H1 (cell line): ENCODE data around the gene MAP9. TPM values are rescaled to one million over a fixed set of nuclear protein-coding genes. Genes with fewer than 3 reads are reported as not detected.

Experiments used
- CTCF ChIP-seq, 3 experiments: IDR thresholded peaks; 1 replicate in 2 of 3; 2 replicates in 1 of 3; pipeline versions ENCODE4 v1.5.1 to v1.6.1; 2011; ENCODE audit warnings: low read length in 3 of 3, mild to moderate bottlenecking in 3 of 3, inconsistent platforms in 2 of 3, low read depth in 1 of 3, moderate library complexity in 1 of 3; ENCODE audit not compliant: insufficient read depth in 1 of 3; ENCODE audit errors: control extremely low read depth in 1 of 3
- GABPA ChIP-seq: IDR thresholded peaks from 2 replicates; pipeline ENCODE4 v1.6.1; 2011; ENCODE audit warnings: mild to moderate bottlenecking, low read length, moderate library complexity, borderline replicate concordance; ENCODE audit not compliant: insufficient read depth
- SRF ChIP-seq: IDR thresholded peaks from 2 replicates; pipeline ENCODE4 v1.6.1; 2011; ENCODE audit warnings: mild to moderate bottlenecking, low read depth, low read length, moderate library complexity
- polyA plus RNA-seq, 7 experiments: library from polyadenylated mRNA; depleted of rRNA in 3 of 7; stranded (reverse) in 5 of 7; unstranded in 2 of 7; fragments of >200 nt in 5 of 7; fragments of 200-250 nt in 2 of 7; gene quantifications; 1 replicate in 5 of 7; 2 replicates in 1 of 7; 4 replicates in 1 of 7; pipeline versions ENCODE4 v1.2.1 to v1.2.3, GENCODE V29; 2011 to 2013; ENCODE audit warnings: missing spikeins in 2 of 7, mixed read lengths in 2 of 7
- total RNA-seq: library from RNA; stranded (reverse); fragmentation: NEBNext Ultra II Directional; extraction: Animal tissue kit (Norgen Biotek cat#: 25700); gene quantifications from 2 replicates; pipeline ENCODE4 v1.2.1, GENCODE V29; 2021

MAP9 gene
- total and polyA plus RNA-seq, 2 of the 8 experiments (the other 6 are each of a cell fraction or from before 2014, with no cell fraction given): 2.1 to 18.9 TPM

GRCh38 chr4:155405059-155405458, 28.3 kb upstream of the MAP9 start (continued):
- TF ChIP-seq CTCF (IDR thresholded peaks at IDR 0.05; ENCODE audit: control extremely low read depth in 1 of 3, insufficient read depth in 1 of 3, low read depth in 1 of 3, low read length in 3 of 3) (no peak), SRF (no peak), GABPA (no peak)
